Panc1 (cell line): ENCODE results near the gene ZCCHC14. TPM values are rescaled to one million over a fixed set of nuclear protein-coding genes. Genes with fewer than 3 reads are reported as not detected.

Experiments used
- ATAC-seq: fragments of 200-7000 bp; cut with Tn5 transposase; 2 replicates; pipeline ENCODE4 v1.9.1; 2020; ENCODE audit warnings: mild to moderate bottlenecking, moderate library complexity
- BruUV-seq: library from RNA; stranded (reverse); fragments of 400-500 nt; replicated peaks from 2 replicates; lab custom pipeline; 2021; lab: Mats Ljungman, UMichigan
- CTCF ChIA-PET: fragments of 300-600 bp; sonication (Branson Sonifier 250); formaldehyde crosslinking; loops from one replicate; lab custom pipeline; 2022; ENCODE audit warnings: antibody characterized with exemption; lab: Charles Lee
- POLR2A ChIA-PET: fragments of 300-600 bp; sonication (Branson Sonifier 250); formaldehyde crosslinking; loops from one replicate; lab custom pipeline; 2022; ENCODE audit warnings: antibody characterized with exemption; lab: Charles Lee
- DNase-seq: peaks from one replicate; pipeline ENCODE4 v3.0.0-alpha.2; 2010; ENCODE audit warnings: low read depth, low spot score
- H3K27ac ChIP-seq: 2 replicates; pipeline ENCODE4 v1.5.1; 2011; ENCODE audit warnings: mild to moderate bottlenecking, low read length, inconsistent platforms
- H3K27me3 ChIP-seq: fragments of 200-500 bp; sonication (Bioruptor generic); 2 replicates; pipeline ENCODE4 v1.6.0; 2014; ENCODE audit warnings: low read length, inconsistent platforms; ENCODE audit not compliant: control insufficient read depth, insufficient read depth
- H3K36me3 ChIP-seq: fragments of 200-500 bp; sonication (Bioruptor generic); 2 replicates; pipeline ENCODE4 v1.5.1; 2014; ENCODE audit warnings: inconsistent platforms, mild to moderate bottlenecking, low read length, moderate library complexity; ENCODE audit not compliant: control insufficient read depth, insufficient read depth
- H3K4me1 ChIP-seq: 2 replicates; pipeline ENCODE4 v1.5.1; 2011; ENCODE audit warnings: inconsistent platforms, mild to moderate bottlenecking, low read length, moderate library complexity; ENCODE audit not compliant: control insufficient read depth, insufficient read depth
- H3K4me3 ChIP-seq, 2 experiments: 2 replicates each; pipeline ENCODE4 v1.5.1; 2011 to 2012; ENCODE audit warnings: low read depth in 2 of 2, low read length in 2 of 2, mild to moderate bottlenecking in 2 of 2, inconsistent platforms in 1 of 2, moderate library complexity in 1 of 2
- H3K9me3 ChIP-seq: fragments of 200-500 bp; sonication (Bioruptor generic); 2 replicates; pipeline ENCODE4 v1.5.1; 2014; ENCODE audit warnings: low read depth, mild to moderate bottlenecking, inconsistent platforms, low read length, moderate library complexity; ENCODE audit not compliant: control insufficient read depth, insufficient read depth
- CTCF ChIP-seq: fragments of 450-650 bp; IDR thresholded peaks from 2 replicates; pipeline ENCODE4 v1.5.1; 2017; ENCODE audit warnings: mild to moderate bottlenecking
- POLR2AphosphoS5 ChIP-seq: IDR thresholded peaks from 2 replicates; pipeline ENCODE4 v1.6.1; 2012; ENCODE audit warnings: mild to moderate bottlenecking, low read depth, low read length, moderate library complexity
- SIN3A ChIP-seq: IDR thresholded peaks from 2 replicates; pipeline ENCODE4 v1.6.1; 2012; ENCODE audit warnings: low read depth, mild to moderate bottlenecking, low read length, moderate library complexity, borderline replicate concordance; ENCODE audit not compliant: insufficient read depth
- TCF7L2 ChIP-seq: IDR thresholded peaks from 2 replicates; pipeline ENCODE4 v1.6.1; 2011; ENCODE audit warnings: mild to moderate bottlenecking, low read depth, low read length, inconsistent platforms
- in situ Hi-C: cut with HindIII; loops from 2 replicates; pipeline ENCODE4 v1.10.0; 2016; ENCODE audit warnings: low sequenced_read_pairs, low pct_unique_long_range_greater_than_20kb
- intact Hi-C: fragments of 100-400 bp; cut with micrococcal nuclease; formaldehyde crosslinking; loops from one replicate; pipeline ENCODE4 v1.10.0; 2022; ENCODE audit not compliant: unreplicated experiment
- total RNA-seq: library from RNA; stranded (reverse); gene quantifications from one replicate; pipeline ENCODE4 v1.2.1, GENCODE V29; 2021; ENCODE audit not compliant: unreplicated experiment
- TF ChIP-seq, protein P1 (sequence below), 2 experiments: IDR thresholded peaks; 2 replicates each; pipeline ENCODE4 v1.6.1; 2011 to 2012; ENCODE audit warnings: low read depth in 2 of 2, control low read depth in 1 of 2, low read length in 1 of 2, mild to moderate bottlenecking in 1 of 2, moderate library complexity in 1 of 2; ENCODE audit not compliant: insufficient read depth in 1 of 2

Gene ZCCHC14
- total RNA-seq, 1 experiment from 2014 or later: 35.0 TPM

GRCh38 chr16:87425941-87426340, 66.9 kb downstream of the ZCCHC14 start:
- ATAC-seq (no peak), DNase-seq (no peak)
- intact Hi-C loops (no loop called here), in situ Hi-C loops (no loop called here)
- Histone ChIP-seq H3K4me3 (no peak overlapping the region), H3K27me3 (no peaks in the 10 kb centered on the region), H3K4me1 (no peaks in the 10 kb centered on the region), H3K36me3 (peaks cover 2% of the 10 kb centered on the region; the same call in 1 of the 2 replicates), H3K9me3 (no peaks in the 10 kb centered on the region), H3K27ac (no peak overlapping the region)
- BruUV-seq: no TSS peak
- ChIA-PET POLR2A (no interaction called here), CTCF (no interaction called here)
- TF ChIP-seq, protein P1, sequence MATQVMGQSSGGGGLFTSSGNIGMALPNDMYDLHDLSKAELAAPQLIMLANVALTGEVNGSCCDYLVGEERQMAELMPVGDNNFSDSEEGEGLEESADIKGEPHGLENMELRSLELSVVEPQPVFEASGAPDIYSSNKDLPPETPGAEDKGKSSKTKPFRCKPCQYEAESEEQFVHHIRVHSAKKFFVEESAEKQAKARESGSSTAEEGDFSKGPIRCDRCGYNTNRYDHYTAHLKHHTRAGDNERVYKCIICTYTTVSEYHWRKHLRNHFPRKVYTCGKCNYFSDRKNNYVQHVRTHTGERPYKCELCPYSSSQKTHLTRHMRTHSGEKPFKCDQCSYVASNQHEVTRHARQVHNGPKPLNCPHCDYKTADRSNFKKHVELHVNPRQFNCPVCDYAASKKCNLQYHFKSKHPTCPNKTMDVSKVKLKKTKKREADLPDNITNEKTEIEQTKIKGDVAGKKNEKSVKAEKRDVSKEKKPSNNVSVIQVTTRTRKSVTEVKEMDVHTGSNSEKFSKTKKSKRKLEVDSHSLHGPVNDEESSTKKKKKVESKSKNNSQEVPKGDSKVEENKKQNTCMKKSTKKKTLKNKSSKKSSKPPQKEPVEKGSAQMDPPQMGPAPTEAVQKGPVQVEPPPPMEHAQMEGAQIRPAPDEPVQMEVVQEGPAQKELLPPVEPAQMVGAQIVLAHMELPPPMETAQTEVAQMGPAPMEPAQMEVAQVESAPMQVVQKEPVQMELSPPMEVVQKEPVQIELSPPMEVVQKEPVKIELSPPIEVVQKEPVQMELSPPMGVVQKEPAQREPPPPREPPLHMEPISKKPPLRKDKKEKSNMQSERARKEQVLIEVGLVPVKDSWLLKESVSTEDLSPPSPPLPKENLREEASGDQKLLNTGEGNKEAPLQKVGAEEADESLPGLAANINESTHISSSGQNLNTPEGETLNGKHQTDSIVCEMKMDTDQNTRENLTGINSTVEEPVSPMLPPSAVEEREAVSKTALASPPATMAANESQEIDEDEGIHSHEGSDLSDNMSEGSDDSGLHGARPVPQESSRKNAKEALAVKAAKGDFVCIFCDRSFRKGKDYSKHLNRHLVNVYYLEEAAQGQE (IDR thresholded peaks at IDR 0.05; ENCODE audit: insufficient read depth in 1 of 2, low read depth in 2 of 2, low read length in 1 of 2): no peak
- no peak for TF ChIP-seq SIN3A
- no peak for TF ChIP-seq CTCF
- no peak for TF ChIP-seq TCF7L2
- TF ChIP-seq POLR2AphosphoS5: no peak

DNA sequence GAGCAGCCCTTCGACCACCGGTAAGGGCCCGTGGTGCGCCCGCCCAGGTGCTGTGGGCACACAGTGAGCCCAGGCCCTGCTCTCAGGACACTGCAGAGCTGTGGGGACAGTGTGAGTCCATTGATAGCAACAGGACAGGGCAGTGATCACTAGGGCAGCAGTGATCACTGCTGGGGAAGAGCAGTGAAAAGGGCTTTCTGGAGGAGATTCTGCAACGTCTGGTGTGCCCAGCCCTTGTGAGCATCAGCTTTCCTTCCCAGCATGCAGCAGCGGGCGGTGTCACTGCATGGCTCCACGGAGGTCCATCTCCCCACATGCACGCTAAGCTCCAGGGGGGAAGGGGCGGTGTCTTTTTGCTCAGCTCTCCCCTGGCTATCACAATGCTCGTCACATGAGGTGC, 68.6 kb downstream of the ZCCHC14 start:
- POLR2A ChIA-PET: interaction anchor here (0.6 kb wide), 1 partner anchor 21 kb away, joined by 4 read pairs; no protein-coding TSS in a partner anchor
- CTCF ChIA-PET: no interaction called here
- Histone ChIP-seq H3K27me3 (no peaks in the 10 kb centered on the region), H3K27ac (no peak overlapping the region), H3K4me1 (no peaks in the 10 kb centered on the region), H3K9me3 (no peaks in the 10 kb centered on the region), H3K36me3 (peaks cover 2% of the 10 kb centered on the region), H3K4me3 (no peak overlapping the region)
- intact Hi-C loops: no loop called here
- BruUV-seq: no TSS peak
- DNase-seq (no peak), ATAC-seq (no peak)
- in situ Hi-C loops: no loop called here
- TF ChIP-seq TCF7L2 (no peak), CTCF (no peak), SIN3A (no peak), POLR2AphosphoS5 (no peak)
- TF ChIP-seq, protein P1 (IDR thresholded peaks at IDR 0.05; ENCODE audit: insufficient read depth in 1 of 2, low read depth in 2 of 2, low read length in 1 of 2): no peak
